NCI-H69 (cell line): ENCODE data around the gene ITGAD.
"Not testable (repeated sequence)": the region's sequence is repeated elsewhere in the genome, so short reads cannot be mapped to it uniquely, and the experiment has no call there.

ENCODE experiments used
- DNase-seq: peaks from one replicate; lab custom pipeline; 2025; lab: John Stamatoyannopoulos, UW

The ITGAD gene

GRCh38 chr16:31403590-31404352 lies 10.6 kb downstream of the ITGAD start:
- DNase-seq, result no peak

- no peak for DNase-seq
Measured at GRCh38 chr16:31404353-31405064, 11.4 kb downstream of the ITGAD start.

GRCh38 chr16:31407406-31407805 lies 14.3 kb downstream of the ITGAD start:
- DNase-seq, result no peak

- DNase-seq, result no peak
Measured at GRCh38 chr16:31409433-31409832, 16.3 kb downstream of the ITGAD start.

GRCh38 chr16:31410082-31410481 lies 16.9 kb downstream of the ITGAD start:
- DNase-seq, result no peak

- DNase-seq, result no peak
Measured at GRCh38 chr16:31411024-31411844, 18.1 kb downstream of the ITGAD start.

- DNase-seq, result no peak
Measured at GRCh38 chr16:31412750-31413149, 19.6 kb downstream of the ITGAD start.

- no peak for DNase-seq
Measured at GRCh38 chr16:31413381-31413780, 20.2 kb downstream of the ITGAD start.

- DNase-seq, result no peak
Measured at GRCh38 chr16:31413943-31414342, 20.8 kb downstream of the ITGAD start.

GRCh38 chr16:31414706-31415105 lies 21.6 kb downstream of the ITGAD start:
- DNase-seq, result no peak

- no peak for DNase-seq
Measured at GRCh38 chr16:31416371-31416770, 23.2 kb downstream of the ITGAD start.

- not testable (repeated sequence) for DNase-seq
Measured at GRCh38 chr16:31417036-31417435, 23.9 kb downstream of the ITGAD start.

GRCh38 chr16:31417916-31418315 lies 24.8 kb downstream of the ITGAD start:
- no peak for DNase-seq

- no peak for DNase-seq
Measured at GRCh38 chr16:31420037-31420436, 26.9 kb downstream of the ITGAD start.

GRCh38 chr16:31421587-31421986 lies 28.5 kb downstream of the ITGAD start:
- no peak for DNase-seq

- no peak for DNase-seq
Measured at GRCh38 chr16:31423241-31423640, 30.1 kb downstream of the ITGAD start.

- DNase-seq, result no peak
Measured at GRCh38 chr16:31423801-31424200, 30.7 kb downstream of the ITGAD start.

- no peak for DNase-seq
Measured at GRCh38 chr16:31427441-31428278, 34.5 kb downstream of the ITGAD start.

GRCh38 chr16:31428279-31428597 lies 35.1 kb downstream of the ITGAD start, which contains the start of gene COX6A2:
TSS of gene COX6A2 (minus strand) at chr16:31428360. CDS start at chr16:31428325, 35 bp downstream.
- no peak for DNase-seq

GRCh38 chr16:31428638-31429247 lies 35.6 kb downstream of the ITGAD start:
- DNase-seq, result no peak

GRCh38 chr16:31429314-31429713 lies 36.2 kb downstream of the ITGAD start:
- DNase-seq, result no peak
